Nephron (organoid): ENCODE measurements around the gene SORD.
"Not testable (repeated sequence)": the region's sequence is repeated elsewhere in the genome, so short reads cannot be mapped to it uniquely, and the experiment has no call there.

Experiments
- H3K27ac Mint-ChIP-seq, 3 experiments: 2 replicates each; pipeline ENCODE4 v1.8.0; 2020; ENCODE audit warnings: mixed read lengths in 3 of 3, mild to moderate bottlenecking in 2 of 3, moderate library complexity in 1 of 3
- H3K27me3 Mint-ChIP-seq: 2 replicates; pipeline ENCODE4 v1.8.0; 2021; ENCODE audit warnings: low read depth, mild to moderate bottlenecking, moderate library complexity, mixed read lengths
- H3K36me3 Mint-ChIP-seq: 2 replicates; pipeline ENCODE4 v1.8.0; 2020; ENCODE audit warnings: low read depth, mixed read lengths
- H3K4me1 Mint-ChIP-seq: 2 replicates; pipeline ENCODE4 v1.8.0; 2020; ENCODE audit warnings: mixed read lengths
- H3K4me3 Mint-ChIP-seq, 3 experiments: 2 replicates each; pipeline ENCODE4 v1.8.0; 2020; ENCODE audit warnings: mild to moderate bottlenecking in 3 of 3, mixed read lengths in 3 of 3, moderate library complexity in 2 of 3
- H3K9me3 Mint-ChIP-seq: 2 replicates; pipeline ENCODE4 v1.8.0; 2020; ENCODE audit warnings: mixed read lengths
- TF ChIP-seq, protein P1 (sequence below), 3 experiments: fragments of 200-600 bp; sonication (generic); IDR thresholded peaks; one replicate each; pipeline ENCODE4 v1.5.0; 2021; ENCODE audit warnings: antibody characterized with exemption in 3 of 3; ENCODE audit not compliant: unreplicated experiment in 3 of 3

Gene SORD

DNA sequence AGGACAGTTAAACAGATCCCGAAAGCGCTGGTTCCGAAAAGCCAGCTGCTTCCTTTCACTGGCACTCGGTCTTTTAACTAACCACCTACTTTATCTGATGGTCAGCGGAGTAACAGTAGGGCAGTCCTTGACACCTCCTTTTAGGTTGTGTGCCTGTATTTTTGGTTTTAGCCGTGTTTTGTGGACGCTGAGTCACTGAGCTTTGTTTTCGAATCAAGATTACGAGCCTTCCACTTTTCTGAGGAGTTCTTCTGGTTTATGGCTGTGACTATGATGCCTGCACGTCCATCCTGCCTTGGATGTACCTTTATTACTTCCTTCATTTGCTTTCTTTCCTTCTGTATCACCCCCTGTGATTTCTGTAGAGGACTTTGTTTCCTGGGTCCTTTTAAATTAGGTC is 59.4 kb downstream of the SORD start:
- not testable (repeated sequence) for H3K27ac Mint-ChIP-seq, H3K4me3 Mint-ChIP-seq, H3K36me3 Mint-ChIP-seq, H3K4me1 Mint-ChIP-seq, H3K9me3 Mint-ChIP-seq
- peaks cover 19% of the 10 kb centered on the region for H3K27me3 Mint-ChIP-seq

DNA sequence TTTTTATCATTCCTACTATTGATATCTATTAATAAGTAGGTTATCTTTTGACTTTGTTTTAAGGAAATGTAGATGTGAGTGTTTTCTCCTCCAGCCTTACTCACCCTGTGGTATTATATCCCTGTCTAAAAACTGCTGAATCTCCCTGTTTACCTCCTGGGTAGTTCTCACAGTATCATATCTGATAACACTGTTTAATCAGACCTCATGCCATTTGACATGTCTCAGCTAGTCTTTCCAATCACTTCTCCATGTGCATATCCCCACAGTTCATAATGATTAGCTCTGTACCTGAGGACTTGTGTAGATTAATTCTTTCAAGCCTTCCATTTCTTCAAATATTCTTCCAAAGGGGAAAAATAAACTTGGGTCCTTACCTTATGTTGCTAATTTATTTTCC is 60.2 kb downstream of the SORD start:
- peaks cover 19% of the 10 kb centered on the region for H3K27me3 Mint-ChIP-seq
- no peaks in the 10 kb centered on the region for H3K9me3 Mint-ChIP-seq
- no peak overlapping the region for H3K27ac Mint-ChIP-seq
- peaks cover 4% of the 10 kb centered on the region for H3K4me1 Mint-ChIP-seq
- no peak overlapping the region for H3K4me3 Mint-ChIP-seq
- no peaks in the 10 kb centered on the region for H3K36me3 Mint-ChIP-seq
- TF ChIP-seq, protein P1, sequence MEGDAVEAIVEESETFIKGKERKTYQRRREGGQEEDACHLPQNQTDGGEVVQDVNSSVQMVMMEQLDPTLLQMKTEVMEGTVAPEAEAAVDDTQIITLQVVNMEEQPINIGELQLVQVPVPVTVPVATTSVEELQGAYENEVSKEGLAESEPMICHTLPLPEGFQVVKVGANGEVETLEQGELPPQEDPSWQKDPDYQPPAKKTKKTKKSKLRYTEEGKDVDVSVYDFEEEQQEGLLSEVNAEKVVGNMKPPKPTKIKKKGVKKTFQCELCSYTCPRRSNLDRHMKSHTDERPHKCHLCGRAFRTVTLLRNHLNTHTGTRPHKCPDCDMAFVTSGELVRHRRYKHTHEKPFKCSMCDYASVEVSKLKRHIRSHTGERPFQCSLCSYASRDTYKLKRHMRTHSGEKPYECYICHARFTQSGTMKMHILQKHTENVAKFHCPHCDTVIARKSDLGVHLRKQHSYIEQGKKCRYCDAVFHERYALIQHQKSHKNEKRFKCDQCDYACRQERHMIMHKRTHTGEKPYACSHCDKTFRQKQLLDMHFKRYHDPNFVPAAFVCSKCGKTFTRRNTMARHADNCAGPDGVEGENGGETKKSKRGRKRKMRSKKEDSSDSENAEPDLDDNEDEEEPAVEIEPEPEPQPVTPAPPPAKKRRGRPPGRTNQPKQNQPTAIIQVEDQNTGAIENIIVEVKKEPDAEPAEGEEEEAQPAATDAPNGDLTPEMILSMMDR (IDR thresholded peaks at IDR 0.05; ENCODE audit: unreplicated experiment in 3 of 3): no peak

DNA sequence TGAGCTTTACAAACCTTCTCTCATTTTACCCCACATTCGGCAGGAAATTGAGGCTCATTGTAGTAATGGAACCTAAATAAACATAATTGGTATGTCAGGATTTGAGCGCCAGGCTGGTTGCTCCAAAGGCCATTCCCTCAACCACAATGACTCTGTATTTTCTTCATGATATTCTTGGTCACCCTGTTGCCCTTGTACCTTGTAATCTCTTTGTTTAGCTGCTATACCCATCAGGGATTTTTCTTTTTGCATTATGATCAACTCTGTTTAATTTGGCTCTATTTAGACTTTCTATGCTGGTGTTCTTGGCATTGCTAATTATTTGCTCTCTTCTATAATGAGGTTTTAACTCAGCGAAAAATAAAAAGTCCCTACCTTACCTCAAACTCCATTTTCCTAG is 61.2 kb downstream of the SORD start:
- Mint-ChIP-seq H3K4me3 (no peak overlapping the region), H3K9me3 (no peaks in the 10 kb centered on the region), H3K4me1 (peaks cover 4% of the 10 kb centered on the region), H3K36me3 (no peaks in the 10 kb centered on the region), H3K27ac (no peak overlapping the region), H3K27me3 (peaks cover 21% of the 10 kb centered on the region)
- TF ChIP-seq, protein P1 (IDR thresholded peaks at IDR 0.05; ENCODE audit: unreplicated experiment in 3 of 3): no peak

DNA sequence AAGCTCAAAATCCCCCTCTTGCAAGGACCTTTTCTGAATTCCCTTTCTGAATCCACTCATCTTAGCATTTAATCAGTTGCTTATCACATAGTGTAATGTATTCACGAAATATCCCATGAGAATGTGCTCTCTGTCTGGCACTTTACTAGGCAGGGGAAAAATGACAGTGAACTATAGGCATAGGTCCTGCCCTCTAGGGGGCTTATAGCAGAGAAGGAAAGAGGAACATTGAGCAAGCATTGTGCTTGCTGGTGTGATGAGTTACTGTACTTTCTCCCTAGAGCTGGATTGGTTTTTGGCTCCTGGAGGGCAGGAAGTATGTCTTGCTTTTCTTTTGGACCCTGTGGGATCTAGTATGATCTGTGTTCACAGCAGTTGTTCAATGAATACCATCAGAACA is 64.5 kb downstream of the SORD start:
- Mint-ChIP-seq H3K27me3 (peaks cover 29% of the 10 kb centered on the region), H3K4me1 (no peaks in the 10 kb centered on the region), H3K9me3 (no peaks in the 10 kb centered on the region), H3K4me3 (no peak overlapping the region), H3K27ac (no peak overlapping the region), H3K36me3 (no peaks in the 10 kb centered on the region)
- TF ChIP-seq, protein P1 (IDR thresholded peaks at IDR 0.05; ENCODE audit: unreplicated experiment in 3 of 3): no peak

DNA sequence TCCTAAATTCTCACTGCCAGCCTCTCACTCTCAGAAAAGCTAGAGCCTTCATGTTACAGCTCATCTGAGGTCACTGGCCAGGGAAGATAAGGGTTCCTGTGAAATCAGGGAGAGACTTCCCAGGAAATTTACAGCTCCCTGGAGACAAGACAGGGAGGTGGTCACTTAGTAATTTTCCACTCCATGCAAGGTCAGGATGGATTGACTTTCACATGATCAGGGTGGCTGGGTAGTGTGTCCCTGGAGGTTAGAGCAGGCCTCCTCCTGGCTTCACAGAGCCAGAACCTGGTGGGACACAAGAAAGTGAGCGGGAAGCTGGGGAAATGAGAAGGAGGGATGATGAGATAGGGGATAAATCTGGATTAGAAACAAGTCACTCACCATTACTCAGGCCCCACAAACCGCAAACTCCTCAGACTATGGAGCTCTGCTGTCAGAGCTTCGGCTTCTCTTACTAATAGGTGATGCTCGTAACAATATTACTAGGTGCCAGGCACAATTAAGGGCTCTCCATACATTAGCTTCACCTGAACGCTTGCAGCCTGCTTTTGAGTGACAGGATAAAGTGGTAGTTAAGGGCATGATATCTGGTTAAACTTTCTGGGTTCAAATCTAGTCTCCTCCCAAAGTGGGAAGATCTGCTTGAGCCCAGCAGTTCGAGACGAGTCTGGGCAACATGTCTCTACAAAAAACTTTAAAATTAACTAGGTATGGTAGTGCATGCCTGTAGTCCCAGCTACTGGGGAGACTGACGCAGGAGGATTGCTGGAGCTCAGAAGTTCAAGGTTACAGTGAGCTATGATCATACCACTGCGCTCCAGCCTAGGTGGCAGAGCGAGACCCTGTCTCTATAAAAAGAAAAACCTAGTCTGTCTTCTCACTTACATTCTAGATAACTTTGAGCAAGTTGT is 66.1 kb downstream of the SORD start:
- TF ChIP-seq, protein P1 (IDR thresholded peaks at IDR 0.05; ENCODE audit: unreplicated experiment in 3 of 3): no peak
- no peak overlapping the region for H3K4me3 Mint-ChIP-seq
- H3K36me3 Mint-ChIP-seq: no peaks in the 10 kb centered on the region
- no peak overlapping the region for H3K27ac Mint-ChIP-seq
- peaks cover 33% of the 10 kb centered on the region for H3K27me3 Mint-ChIP-seq
- H3K9me3 Mint-ChIP-seq: no peaks in the 10 kb centered on the region
- H3K4me1 Mint-ChIP-seq: no peaks in the 10 kb centered on the region

DNA sequence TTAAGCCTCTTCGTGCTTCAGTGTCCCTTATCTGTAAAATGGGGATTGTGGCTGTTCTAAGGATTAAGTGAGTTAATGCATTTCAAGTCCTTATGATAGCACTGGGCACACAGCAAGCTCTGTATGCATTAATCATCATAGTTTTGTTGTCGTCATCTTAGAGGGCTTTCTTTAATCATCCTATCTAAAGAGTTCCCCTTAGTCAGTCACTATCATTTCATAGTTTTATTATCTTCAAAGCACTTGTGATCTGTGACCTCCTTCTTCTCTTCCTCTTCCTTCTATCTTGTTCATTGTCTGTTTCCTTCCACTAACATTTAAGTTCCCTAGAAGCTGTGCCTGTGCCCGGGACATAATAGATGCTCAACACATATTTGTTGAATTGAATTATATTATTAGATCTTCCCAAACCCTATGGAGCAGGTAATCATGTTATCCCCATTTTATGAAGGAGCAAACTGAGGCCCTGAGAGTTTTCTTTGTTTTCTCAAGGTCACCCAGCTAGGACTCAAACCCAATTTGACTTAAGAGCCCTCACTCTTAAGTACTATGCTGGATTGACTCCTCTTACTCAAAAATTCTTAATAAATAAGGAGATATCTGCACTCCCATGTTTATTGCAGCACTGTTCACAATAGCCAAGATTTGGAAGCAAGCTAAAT is 66.8 kb downstream of the SORD start:
- no peaks in the 10 kb centered on the region for H3K9me3 Mint-ChIP-seq
- H3K27ac Mint-ChIP-seq: no peak overlapping the region
- no peak overlapping the region for H3K4me3 Mint-ChIP-seq
- H3K36me3 Mint-ChIP-seq: no peaks in the 10 kb centered on the region
- no peaks in the 10 kb centered on the region for H3K4me1 Mint-ChIP-seq
- TF ChIP-seq, protein P1 (IDR thresholded peaks at IDR 0.05; ENCODE audit: unreplicated experiment in 3 of 3): no peak
- H3K27me3 Mint-ChIP-seq: peaks cover 26% of the 10 kb centered on the region
